Putamen (tissue), 1 donor: ENCODE data around the gene AP4E1.
"Not testable (repeated sequence)": the region's sequence is repeated elsewhere in the genome, so short reads cannot be mapped to it uniquely, and the experiment has no call there.

Experiments
- DNase-seq: peaks from one replicate; pipeline ENCODE4 v3.0.0-alpha.2; 2016; ENCODE audit warnings: low spot score

The AP4E1 gene

GRCh38 chr15:51024735-51025453, 116.4 kb downstream of the AP4E1 start:
- DNase-seq: no peak

GRCh38 chr15:51025454-51025846, 117.0 kb downstream of the AP4E1 start:
- no peak for DNase-seq

- no peak for DNase-seq
These were observed 122.3 kb downstream of the AP4E1 start for GRCh38 chr15:51030649-51031316.

GRCh38 chr15:51037474-51037873, 129.0 kb downstream of the AP4E1 start:
- DNase-seq: not testable (repeated sequence)

DNA sequence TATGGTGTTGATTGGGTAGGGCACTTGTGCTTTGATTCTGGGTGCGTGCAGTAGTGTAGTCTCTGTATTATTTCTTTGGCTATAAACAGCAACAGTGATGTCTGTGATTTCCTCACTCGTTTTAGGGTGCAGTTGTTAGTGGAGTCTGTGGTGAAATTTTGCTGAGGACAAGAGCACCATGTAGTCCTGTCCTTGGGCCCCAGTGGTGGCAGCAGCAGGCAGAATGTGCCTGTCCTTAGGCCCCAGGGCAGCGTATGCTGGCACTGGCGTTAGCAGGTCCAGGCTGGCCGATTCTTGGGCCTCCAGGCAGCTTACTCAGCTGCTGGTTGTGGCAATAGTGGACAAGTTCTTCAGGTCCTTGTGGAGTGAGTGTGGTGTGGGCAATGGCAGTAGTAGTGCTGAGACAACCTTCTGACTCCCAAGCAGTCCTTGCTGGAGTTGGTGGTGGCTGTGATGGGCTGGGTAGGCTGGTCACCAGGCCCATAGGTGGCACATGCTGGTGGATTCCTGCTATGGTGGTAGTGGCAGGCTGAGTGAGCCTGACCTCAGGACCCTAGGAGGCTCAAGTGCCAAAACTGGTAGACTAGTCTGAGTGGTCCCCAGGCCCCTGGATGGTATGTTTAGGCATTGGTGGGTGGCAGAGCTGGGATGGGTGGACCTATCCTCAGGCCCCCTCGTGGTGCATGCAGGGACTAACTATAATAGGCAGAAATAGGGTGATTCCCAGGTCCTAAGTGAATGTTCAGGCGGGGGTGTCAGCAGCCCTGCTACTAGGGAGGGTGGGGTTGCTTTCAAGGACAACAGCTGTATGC, 129.9 kb downstream of the AP4E1 start:
- DNase-seq: no peak

DNA sequence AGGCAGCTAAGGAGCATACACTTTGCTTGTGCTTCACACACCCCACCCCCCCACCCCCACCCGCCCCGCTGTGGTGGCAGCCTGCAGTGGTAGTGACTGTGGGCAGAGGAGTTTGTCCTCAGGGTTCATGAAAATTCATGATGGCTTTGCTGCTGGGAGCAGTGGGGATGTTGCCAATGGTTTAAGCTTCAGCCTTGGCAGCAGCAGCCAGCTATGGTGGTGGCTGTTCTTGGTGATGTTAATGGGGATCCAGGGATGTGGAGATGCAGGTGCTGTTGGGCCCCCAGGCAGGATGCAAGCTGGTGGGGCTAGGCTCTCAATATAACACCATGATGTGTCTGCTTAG, 130.5 kb downstream of the AP4E1 start:
- no peak for DNase-seq

DNA sequence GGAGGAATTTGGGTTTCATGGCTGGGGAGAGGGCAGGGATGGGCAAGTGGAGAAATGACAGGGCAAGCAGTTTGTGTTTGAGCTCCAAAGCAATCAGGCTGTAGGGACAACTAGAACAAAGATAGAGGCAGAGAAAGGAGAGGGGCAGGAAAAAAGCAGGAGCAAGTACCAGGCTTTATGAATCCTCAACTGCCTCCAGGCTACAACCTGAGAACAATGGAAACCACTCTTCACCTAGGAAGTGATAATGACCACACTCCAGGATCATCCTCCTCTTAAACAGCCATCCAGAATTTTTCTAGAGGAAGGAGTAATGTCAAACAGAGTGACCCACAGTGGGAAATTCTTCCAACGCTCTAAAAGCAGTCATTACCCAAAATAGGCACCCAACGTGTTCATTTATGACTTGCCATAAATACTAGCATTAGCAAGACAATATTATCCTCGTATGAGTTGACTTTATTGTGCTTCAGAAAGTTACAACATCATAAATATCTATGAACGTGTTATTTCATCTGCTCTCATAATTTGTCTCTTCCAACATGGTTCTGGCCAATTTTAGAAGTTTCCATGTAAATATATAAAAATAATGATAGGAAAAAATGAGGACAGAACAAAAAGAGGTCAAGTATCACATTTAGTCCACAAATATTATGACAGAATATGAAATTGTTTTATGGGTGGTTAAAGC, 135.7 kb downstream of the AP4E1 start:
- no peak for DNase-seq

DNA sequence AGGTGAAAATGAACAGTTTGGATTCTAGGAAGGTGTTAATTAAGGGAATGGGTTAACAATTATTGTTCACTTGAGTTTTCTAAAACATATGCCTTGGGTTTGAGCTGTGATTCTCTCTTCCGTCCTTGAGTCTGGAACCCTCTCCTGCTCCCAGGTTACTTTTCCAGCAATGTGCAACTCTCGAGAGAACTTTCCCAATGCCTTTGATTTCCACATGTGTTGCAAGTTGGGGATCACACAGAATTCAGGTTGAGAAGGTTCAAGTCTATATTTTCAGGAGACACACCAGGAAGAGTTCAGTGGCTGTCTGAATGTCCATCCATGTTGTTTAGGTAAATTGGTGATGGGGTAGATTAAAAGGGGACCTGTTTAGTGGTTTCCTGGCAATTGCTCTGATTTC, 137.5 kb downstream of the AP4E1 start:
- no peak for DNase-seq

DNA sequence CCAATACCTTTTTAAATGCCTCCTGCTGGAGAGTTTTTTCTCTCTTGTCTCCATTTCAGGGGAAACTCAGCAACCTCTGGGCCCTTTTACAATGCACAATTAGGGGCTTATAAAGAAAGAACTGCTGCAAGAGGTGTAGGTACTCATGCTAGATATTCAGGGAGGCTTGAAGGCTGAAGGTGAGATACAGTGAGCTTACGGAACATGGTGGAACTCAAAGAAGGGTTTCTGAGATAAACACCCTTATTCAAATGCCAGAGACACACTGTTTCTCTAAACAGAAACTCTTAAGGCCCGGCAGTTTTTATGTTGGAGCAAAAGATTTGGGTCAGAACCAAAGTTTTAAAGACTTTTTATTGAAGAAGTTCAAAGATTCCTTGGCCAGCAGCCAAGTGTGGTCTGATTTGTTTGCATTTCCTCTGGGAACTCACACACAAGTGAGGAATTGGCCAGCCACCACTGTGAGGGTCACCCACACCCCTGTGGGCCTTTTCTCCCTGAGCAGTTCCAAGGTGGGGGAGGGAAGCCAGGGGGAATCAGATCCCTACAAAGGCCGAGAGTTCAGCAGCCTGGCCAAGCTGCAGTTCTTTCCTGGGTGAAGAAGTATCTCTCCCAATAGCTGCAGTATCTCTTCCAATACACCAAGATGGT, 138.4 kb downstream of the AP4E1 start:
- DNase-seq: peak; percentile 24

- DNase-seq: no peak
These were observed 139.8 kb downstream of the AP4E1 start for GRCh38 chr15:51048308-51048707.

GRCh38 chr15:51049081-51049480, 140.6 kb downstream of the AP4E1 start:
- no peak for DNase-seq

GRCh38 chr15:51051776-51052175, 143.3 kb downstream of the AP4E1 start:
- DNase-seq: peak; percentile 38

- DNase-seq: no peak
These were observed 145.1 kb downstream of the AP4E1 start for GRCh38 chr15:51053571-51053970.

- DNase-seq: no peak
These were observed 146.1 kb downstream of the AP4E1 start for GRCh38 chr15:51054535-51054934.
